ENCODE measurements around the gene GBP4. TPM values are rescaled to one million over a fixed set of nuclear protein-coding genes. Genes with fewer than 3 reads are reported as not detected.

Gene GBP4
- total and polyA plus RNA-seq, 2 experiments from 2014 or later: 0.03 TPM; not detected in 1

DNA sequence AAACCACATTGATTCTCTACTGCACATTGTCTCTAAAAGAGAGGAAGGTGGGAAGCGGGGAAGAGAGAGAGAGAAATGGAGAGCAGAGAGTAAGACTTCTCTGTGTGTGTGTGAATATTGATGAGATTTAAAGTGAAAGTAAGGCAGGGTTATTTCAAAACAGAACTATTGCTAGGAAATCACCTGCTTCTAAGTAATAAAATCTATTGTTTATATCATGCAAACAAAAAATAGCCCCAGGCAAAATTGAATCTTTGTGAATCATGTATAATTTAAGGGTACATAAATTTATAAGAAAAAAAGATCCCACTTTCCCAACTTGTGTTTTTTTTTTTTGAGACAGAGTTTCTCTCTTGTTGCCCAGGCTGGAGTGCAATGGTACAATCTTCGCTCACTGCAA, 21.8 kb downstream of the GBP4 start (continued):
- no peak for TF ChIP-seq STAT1 (IDR thresholded peaks at IDR 0.05; ENCODE audit: unreplicated experiment)
- TF ChIP-seq, protein P1, sequence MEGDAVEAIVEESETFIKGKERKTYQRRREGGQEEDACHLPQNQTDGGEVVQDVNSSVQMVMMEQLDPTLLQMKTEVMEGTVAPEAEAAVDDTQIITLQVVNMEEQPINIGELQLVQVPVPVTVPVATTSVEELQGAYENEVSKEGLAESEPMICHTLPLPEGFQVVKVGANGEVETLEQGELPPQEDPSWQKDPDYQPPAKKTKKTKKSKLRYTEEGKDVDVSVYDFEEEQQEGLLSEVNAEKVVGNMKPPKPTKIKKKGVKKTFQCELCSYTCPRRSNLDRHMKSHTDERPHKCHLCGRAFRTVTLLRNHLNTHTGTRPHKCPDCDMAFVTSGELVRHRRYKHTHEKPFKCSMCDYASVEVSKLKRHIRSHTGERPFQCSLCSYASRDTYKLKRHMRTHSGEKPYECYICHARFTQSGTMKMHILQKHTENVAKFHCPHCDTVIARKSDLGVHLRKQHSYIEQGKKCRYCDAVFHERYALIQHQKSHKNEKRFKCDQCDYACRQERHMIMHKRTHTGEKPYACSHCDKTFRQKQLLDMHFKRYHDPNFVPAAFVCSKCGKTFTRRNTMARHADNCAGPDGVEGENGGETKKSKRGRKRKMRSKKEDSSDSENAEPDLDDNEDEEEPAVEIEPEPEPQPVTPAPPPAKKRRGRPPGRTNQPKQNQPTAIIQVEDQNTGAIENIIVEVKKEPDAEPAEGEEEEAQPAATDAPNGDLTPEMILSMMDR (conservative IDR thresholded peaks at IDR 0.05; ENCODE audit: low read depth in 2 of 2): no peak
- TF ChIP-seq ZNF331 (CRISPR knock-in tag; IDR thresholded peaks at IDR 0.05; ENCODE audit: low read depth): no peak
- TF ChIP-seq, protein P2, sequence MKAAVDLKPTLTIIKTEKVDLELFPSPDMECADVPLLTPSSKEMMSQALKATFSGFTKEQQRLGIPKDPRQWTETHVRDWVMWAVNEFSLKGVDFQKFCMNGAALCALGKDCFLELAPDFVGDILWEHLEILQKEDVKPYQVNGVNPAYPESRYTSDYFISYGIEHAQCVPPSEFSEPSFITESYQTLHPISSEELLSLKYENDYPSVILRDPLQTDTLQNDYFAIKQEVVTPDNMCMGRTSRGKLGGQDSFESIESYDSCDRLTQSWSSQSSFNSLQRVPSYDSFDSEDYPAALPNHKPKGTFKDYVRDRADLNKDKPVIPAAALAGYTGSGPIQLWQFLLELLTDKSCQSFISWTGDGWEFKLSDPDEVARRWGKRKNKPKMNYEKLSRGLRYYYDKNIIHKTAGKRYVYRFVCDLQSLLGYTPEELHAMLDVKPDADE (IDR thresholded peaks at IDR 0.05): no peak

DNA sequence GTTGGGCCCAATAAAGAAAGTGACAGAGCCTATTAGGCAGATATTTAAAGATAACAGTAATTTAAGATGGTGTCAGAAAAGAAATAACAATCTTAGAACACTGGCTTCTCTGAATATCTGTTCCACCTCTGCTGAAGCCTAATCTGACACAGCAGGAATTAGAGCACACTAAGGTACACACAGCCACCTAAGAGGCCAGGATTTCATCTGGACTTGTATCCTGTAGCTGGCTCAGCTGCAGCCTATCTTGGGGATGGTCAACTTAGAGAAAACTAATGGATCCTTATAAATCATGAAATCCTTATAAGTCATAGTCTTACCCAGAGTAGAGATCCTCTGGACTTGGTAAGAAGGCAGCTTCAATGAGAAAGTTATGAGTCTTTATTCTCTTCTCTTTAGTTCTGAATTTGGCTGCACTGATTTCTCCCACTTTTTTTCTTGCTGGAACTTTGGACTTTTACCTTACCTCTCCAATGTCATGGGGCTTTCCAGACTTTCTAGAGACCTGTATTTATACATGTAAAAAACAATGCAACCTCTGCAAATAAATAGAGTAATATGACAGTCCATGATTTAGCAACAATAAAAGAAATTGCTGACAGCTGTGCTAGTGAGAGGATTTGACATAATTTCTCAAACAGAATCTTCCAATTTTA, 23.0 kb downstream of the GBP4 start, which contains the start of gene GBP7:
TSS of gene GBP7 (minus strand) at position 403 of the 656 bp plus-strand sequence. CDS start 4,068 bp downstream, outside the sequence.
- Histone ChIP-seq H3K27me3 (ENCODE audit: insufficient read depth) (no peaks in the 10 kb centered on the region), H3K27ac (ENCODE audit: low read depth) (no peak within 1 kb of the TSS), H4K20me1 (replicated peaks; ENCODE audit: insufficient read depth) (no peaks in the 10 kb centered on the region), H3F3A (replicated peaks; ENCODE audit: low read depth) (no peaks in the 10 kb centered on the region), H3K4me3 (no peak within 1 kb of the TSS), H3K4me1 (ENCODE audit: insufficient read depth) (no peaks in the 10 kb centered on the region), H3K4me2 (no peak within 1 kb of the TSS), H3K9me2 (ENCODE audit: insufficient read depth) (no peaks in the 10 kb centered on the region), H3K36me3 (ENCODE audit: insufficient read depth) (no peaks in the 10 kb centered on the region), H2AFZ (no peak within 1 kb of the TSS), H3K79me2 (replicated peaks; ENCODE audit: insufficient read depth) (no peaks in the 10 kb centered on the region)
- no peak within 1 kb of the TSS for H3K4me3 Mint-ChIP-seq
- no peak within 1 kb of the TSS for H3K27ac Mint-ChIP-seq
- H3K4me1 Mint-ChIP-seq: no peaks in the 10 kb centered on the region
- no peaks in the 10 kb centered on the region for H3K36me3 Mint-ChIP-seq (ENCODE audit: low read depth)
- no peak for ATAC-seq
- H3K27me3 Mint-ChIP-seq (ENCODE audit: insufficient read depth, low read depth, poor library complexity): no peaks in the 10 kb centered on the region
- H3K9me3 Mint-ChIP-seq: no peaks in the 10 kb centered on the region
- DNase-seq (ENCODE audit: low spot score): no peak
- TF ChIP-seq EZH2 (IDR thresholded peaks at IDR 0.05; ENCODE audit: low read depth, unreplicated experiment) (no peak), ZNF114 (CRISPR knock-in tag; IDR thresholded peaks at IDR 0.05) (no peak), EZH2phosphoT487 (IDR thresholded peaks at IDR 0.05; ENCODE audit: unreplicated experiment) (no peak), CREB1 (CRISPR knock-in tag; IDR thresholded peaks at IDR 0.05; ENCODE audit: low read depth) (no peak), STAT1 (IDR thresholded peaks at IDR 0.05; ENCODE audit: unreplicated experiment) (no peak), NANOG (IDR thresholded peaks at IDR 0.05; ENCODE audit: borderline replicate concordance) (no peak), JUNB (IDR thresholded peaks at IDR 0.05; ENCODE audit: unreplicated experiment) (no peak), POLR2AphosphoS5 (IDR thresholded peaks at IDR 0.05; ENCODE audit: low read depth) (no peak), ZNF331 (CRISPR knock-in tag; IDR thresholded peaks at IDR 0.05; ENCODE audit: low read depth) (no peak)
- TF ChIP-seq, protein P3, sequence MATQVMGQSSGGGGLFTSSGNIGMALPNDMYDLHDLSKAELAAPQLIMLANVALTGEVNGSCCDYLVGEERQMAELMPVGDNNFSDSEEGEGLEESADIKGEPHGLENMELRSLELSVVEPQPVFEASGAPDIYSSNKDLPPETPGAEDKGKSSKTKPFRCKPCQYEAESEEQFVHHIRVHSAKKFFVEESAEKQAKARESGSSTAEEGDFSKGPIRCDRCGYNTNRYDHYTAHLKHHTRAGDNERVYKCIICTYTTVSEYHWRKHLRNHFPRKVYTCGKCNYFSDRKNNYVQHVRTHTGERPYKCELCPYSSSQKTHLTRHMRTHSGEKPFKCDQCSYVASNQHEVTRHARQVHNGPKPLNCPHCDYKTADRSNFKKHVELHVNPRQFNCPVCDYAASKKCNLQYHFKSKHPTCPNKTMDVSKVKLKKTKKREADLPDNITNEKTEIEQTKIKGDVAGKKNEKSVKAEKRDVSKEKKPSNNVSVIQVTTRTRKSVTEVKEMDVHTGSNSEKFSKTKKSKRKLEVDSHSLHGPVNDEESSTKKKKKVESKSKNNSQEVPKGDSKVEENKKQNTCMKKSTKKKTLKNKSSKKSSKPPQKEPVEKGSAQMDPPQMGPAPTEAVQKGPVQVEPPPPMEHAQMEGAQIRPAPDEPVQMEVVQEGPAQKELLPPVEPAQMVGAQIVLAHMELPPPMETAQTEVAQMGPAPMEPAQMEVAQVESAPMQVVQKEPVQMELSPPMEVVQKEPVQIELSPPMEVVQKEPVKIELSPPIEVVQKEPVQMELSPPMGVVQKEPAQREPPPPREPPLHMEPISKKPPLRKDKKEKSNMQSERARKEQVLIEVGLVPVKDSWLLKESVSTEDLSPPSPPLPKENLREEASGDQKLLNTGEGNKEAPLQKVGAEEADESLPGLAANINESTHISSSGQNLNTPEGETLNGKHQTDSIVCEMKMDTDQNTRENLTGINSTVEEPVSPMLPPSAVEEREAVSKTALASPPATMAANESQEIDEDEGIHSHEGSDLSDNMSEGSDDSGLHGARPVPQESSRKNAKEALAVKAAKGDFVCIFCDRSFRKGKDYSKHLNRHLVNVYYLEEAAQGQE (IDR thresholded peaks at IDR 0.05; ENCODE audit: unreplicated experiment): no peak
- TF ChIP-seq, protein P2 (IDR thresholded peaks at IDR 0.05): no peak
- TF ChIP-seq, protein P1 (conservative IDR thresholded peaks at IDR 0.05; ENCODE audit: low read depth in 2 of 2): no peak
